Measurements from ENCODE around the gene STK24. TPM values are rescaled to one million over a fixed set of nuclear protein-coding genes. Genes with fewer than 3 reads are reported as not detected.

STK24 gene
- total RNA-seq, 1 donor = 86.5 TPM

- no peaks in the 10 kb centered on the region for H3K9me3 ChIP-seq (ENCODE audit: low read depth, low read length)
- H3K27me3 ChIP-seq (ENCODE audit: insufficient read depth, low read length) = no peaks in the 10 kb centered on the region
- H3K4me1 ChIP-seq (ENCODE audit: insufficient read depth, low read length) = peaks cover 46% of the 10 kb centered on the region
- no peak overlapping the region for H3K4me3 ChIP-seq (ENCODE audit: low read length)
These were observed 98.4 kb downstream of the STK24 start for GRCh38 chr13:98478189-98479129.

GRCh38 chr13:98476538-98476966 is 100.4 kb downstream of the STK24 start:
- Histone ChIP-seq H3K27me3 (ENCODE audit: insufficient read depth, low read length) (no peaks in the 10 kb centered on the region), H3K9me3 (ENCODE audit: low read depth, low read length) (no peaks in the 10 kb centered on the region), H3K4me1 (ENCODE audit: insufficient read depth, low read length) (peaks cover 43% of the 10 kb centered on the region), H3K4me3 (ENCODE audit: low read length) (no peak overlapping the region)

- H3K4me1 ChIP-seq (ENCODE audit: insufficient read depth, low read length) = peaks cover 43% of the 10 kb centered on the region
- H3K4me3 ChIP-seq (ENCODE audit: low read length) = no peak overlapping the region
- H3K27me3 ChIP-seq (ENCODE audit: insufficient read depth, low read length) = no peaks in the 10 kb centered on the region
These were observed 100.8 kb downstream of the STK24 start for GRCh38 chr13:98476106-98476505.

GRCh38 chr13:98475522-98475921 is 101.4 kb downstream of the STK24 start:
- Histone ChIP-seq H3K4me1 (ENCODE audit: insufficient read depth, low read length) (peaks cover 43% of the 10 kb centered on the region), H3K4me3 (ENCODE audit: low read length) (no peak overlapping the region), H3K27me3 (ENCODE audit: insufficient read depth, low read length) (no peaks in the 10 kb centered on the region), H3K9me3 (ENCODE audit: low read depth, low read length) (no peaks in the 10 kb centered on the region)

More at GRCh38 chr13:98476106-98476505, 100.8 kb downstream of the STK24 start:
- H3K9me3 ChIP-seq (ENCODE audit: low read depth, low read length) = no peaks in the 10 kb centered on the region

GRCh38 chr13:98474761-98475160 is 102.1 kb downstream of the STK24 start:
- Histone ChIP-seq H3K4me1 (ENCODE audit: insufficient read depth, low read length) (peaks cover 42% of the 10 kb centered on the region), H3K4me3 (ENCODE audit: low read length) (no peak overlapping the region), H3K9me3 (ENCODE audit: low read depth, low read length) (no peaks in the 10 kb centered on the region), H3K27me3 (ENCODE audit: insufficient read depth, low read length) (no peaks in the 10 kb centered on the region)

- no peak overlapping the region for H3K4me3 ChIP-seq (ENCODE audit: low read length)
- H3K27me3 ChIP-seq (ENCODE audit: insufficient read depth, low read length) = no peaks in the 10 kb centered on the region
- H3K4me1 ChIP-seq (ENCODE audit: insufficient read depth, low read length) = peaks cover 37% of the 10 kb centered on the region
- H3K9me3 ChIP-seq (ENCODE audit: low read depth, low read length) = no peaks in the 10 kb centered on the region
These were observed 102.6 kb downstream of the STK24 start for GRCh38 chr13:98474292-98474691.

- H3K9me3 ChIP-seq (ENCODE audit: low read depth, low read length) = no peaks in the 10 kb centered on the region
- peaks cover 34% of the 10 kb centered on the region for H3K4me1 ChIP-seq (ENCODE audit: insufficient read depth, low read length)
- H3K27me3 ChIP-seq (ENCODE audit: insufficient read depth, low read length) = no peaks in the 10 kb centered on the region
- H3K4me3 ChIP-seq (ENCODE audit: low read length) = no peak overlapping the region
These were observed 103.1 kb downstream of the STK24 start for GRCh38 chr13:98473788-98474144.

- Histone ChIP-seq H3K9me3 (ENCODE audit: low read depth, low read length) (no peaks in the 10 kb centered on the region), H3K4me1 (ENCODE audit: insufficient read depth, low read length) (peaks cover 28% of the 10 kb centered on the region), H3K4me3 (ENCODE audit: low read length) (no peak overlapping the region), H3K27me3 (ENCODE audit: insufficient read depth, low read length) (no peaks in the 10 kb centered on the region)
These were observed 103.6 kb downstream of the STK24 start for GRCh38 chr13:98473135-98473787.

GRCh38 chr13:98471934-98472333 is 105.0 kb downstream of the STK24 start:
- H3K27me3 ChIP-seq (ENCODE audit: insufficient read depth, low read length) = no peaks in the 10 kb centered on the region
- H3K9me3 ChIP-seq (ENCODE audit: low read depth, low read length) = no peaks in the 10 kb centered on the region
- peaks cover 15% of the 10 kb centered on the region for H3K4me1 ChIP-seq (ENCODE audit: insufficient read depth, low read length)
- H3K4me3 ChIP-seq (ENCODE audit: low read length) = no peak overlapping the region

GRCh38 chr13:98470920-98471319 is 106.0 kb downstream of the STK24 start:
- H3K4me3 ChIP-seq (ENCODE audit: low read length) = no peak overlapping the region
- no peaks in the 10 kb centered on the region for H3K9me3 ChIP-seq (ENCODE audit: low read depth, low read length)
- no peaks in the 10 kb centered on the region for H3K27me3 ChIP-seq (ENCODE audit: insufficient read depth, low read length)
- peaks cover 5% of the 10 kb centered on the region for H3K4me1 ChIP-seq (ENCODE audit: insufficient read depth, low read length)

- no peaks in the 10 kb centered on the region for H3K27me3 ChIP-seq (ENCODE audit: insufficient read depth, low read length)
- no peak overlapping the region for H3K4me3 ChIP-seq (ENCODE audit: low read length)
- H3K9me3 ChIP-seq (ENCODE audit: low read depth, low read length) = no peaks in the 10 kb centered on the region
- H3K4me1 ChIP-seq (ENCODE audit: insufficient read depth, low read length) = no peaks in the 10 kb centered on the region
These were observed 108.0 kb downstream of the STK24 start for GRCh38 chr13:98468929-98469328.

GRCh38 chr13:98468361-98468760 is 108.5 kb downstream of the STK24 start:
- H3K4me1 ChIP-seq (ENCODE audit: insufficient read depth, low read length) = no peaks in the 10 kb centered on the region
- no peaks in the 10 kb centered on the region for H3K9me3 ChIP-seq (ENCODE audit: low read depth, low read length)
- H3K27me3 ChIP-seq (ENCODE audit: insufficient read depth, low read length) = no peaks in the 10 kb centered on the region
- no peak overlapping the region for H3K4me3 ChIP-seq (ENCODE audit: low read length)

- Histone ChIP-seq H3K9me3 (ENCODE audit: low read depth, low read length) (no peaks in the 10 kb centered on the region), H3K4me1 (ENCODE audit: insufficient read depth, low read length) (no peaks in the 10 kb centered on the region), H3K4me3 (ENCODE audit: low read length) (no peak overlapping the region), H3K27me3 (ENCODE audit: insufficient read depth, low read length) (no peaks in the 10 kb centered on the region)
These were observed 109.5 kb downstream of the STK24 start for GRCh38 chr13:98467263-98467985.

GRCh38 chr13:98466634-98467236 is 110.2 kb downstream of the STK24 start:
- Histone ChIP-seq H3K9me3 (ENCODE audit: low read depth, low read length) (no peaks in the 10 kb centered on the region), H3K4me3 (ENCODE audit: low read length) (no peak overlapping the region), H3K27me3 (ENCODE audit: insufficient read depth, low read length) (no peaks in the 10 kb centered on the region), H3K4me1 (ENCODE audit: insufficient read depth, low read length) (no peaks in the 10 kb centered on the region)

GRCh38 chr13:98462946-98463345 is 114.0 kb downstream of the STK24 start:
- Histone ChIP-seq H3K27me3 (ENCODE audit: insufficient read depth, low read length) (no peaks in the 10 kb centered on the region), H3K4me1 (ENCODE audit: insufficient read depth, low read length) (no peaks in the 10 kb centered on the region), H3K4me3 (ENCODE audit: low read length) (no peak overlapping the region), H3K9me3 (ENCODE audit: low read depth, low read length) (no peaks in the 10 kb centered on the region)
